ENCODE results near the gene AIPL1. TPM values are rescaled to one million over a fixed set of nuclear protein-coding genes. Genes with fewer than 3 reads are reported as not detected.

Gene AIPL1
- total RNA-seq, 3 donors from 2014 or later, result not detected

- no peak for TF ChIP-seq CTCF (IDR thresholded peaks at IDR 0.05)
- H3K36me3 ChIP-seq (ENCODE audit: low read depth), result no peaks in the 10 kb centered on the region
- intact Hi-C loops (cut with DNase I, micrococcal nuclease), result no loop called here
- H3K4me3 ChIP-seq, result no peak overlapping the region
- no peak for DNase-seq
- no peaks in the 10 kb centered on the region for H3K9me3 ChIP-seq
- H3K4me1 ChIP-seq (ENCODE audit: low read depth), result no peaks in the 10 kb centered on the region
- peak; percentile 10 for ATAC-seq
Measured at GRCh38 chr17:6393351-6393952, 41.5 kb downstream of the AIPL1 start.

- H3K36me3 ChIP-seq (ENCODE audit: low read depth), result no peaks in the 10 kb centered on the region
- H3K4me3 ChIP-seq, result no peak overlapping the region
- intact Hi-C loops (cut with DNase I, micrococcal nuclease), result no loop called here
- TF ChIP-seq CTCF (IDR thresholded peaks at IDR 0.05), result no peak
- no peaks in the 10 kb centered on the region for H3K9me3 ChIP-seq
- DNase-seq (no peak), ATAC-seq (no peak)
- H3K4me1 ChIP-seq (ENCODE audit: low read depth), result no peaks in the 10 kb centered on the region
Measured at GRCh38 chr17:6392609-6393350, 42.1 kb downstream of the AIPL1 start.

- ATAC-seq (no peak), DNase-seq (no peak)
- intact Hi-C loops (cut with DNase I, micrococcal nuclease), result no loop called here
- Histone ChIP-seq H3K4me3 (no peak overlapping the region), H3K9me3 (no peaks in the 10 kb centered on the region), H3K36me3 (ENCODE audit: low read depth) (no peaks in the 10 kb centered on the region), H3K4me1 (ENCODE audit: low read depth) (no peaks in the 10 kb centered on the region)
- TF ChIP-seq CTCF (IDR thresholded peaks at IDR 0.05), result no peak
Measured at GRCh38 chr17:6388416-6388815, 46.5 kb downstream of the AIPL1 start.

GRCh38 chr17:6387858-6388257, 47.1 kb downstream of the AIPL1 start:
- ATAC-seq, result no peak
- H3K9me3 ChIP-seq, result no peaks in the 10 kb centered on the region
- intact Hi-C loops (cut with DNase I, micrococcal nuclease), result no loop called here
- no peak overlapping the region for H3K4me3 ChIP-seq
- TF ChIP-seq CTCF (IDR thresholded peaks at IDR 0.05), result no peak
- no peaks in the 10 kb centered on the region for H3K4me1 ChIP-seq (ENCODE audit: low read depth)
- no peaks in the 10 kb centered on the region for H3K36me3 ChIP-seq (ENCODE audit: low read depth)
- no peak for DNase-seq

GRCh38 chr17:6387442-6387841, 47.5 kb downstream of the AIPL1 start:
- ATAC-seq (no peak), DNase-seq (no peak)
- no peaks in the 10 kb centered on the region for H3K4me1 ChIP-seq (ENCODE audit: low read depth)
- H3K4me3 ChIP-seq, result no peak overlapping the region
- no peaks in the 10 kb centered on the region for H3K36me3 ChIP-seq (ENCODE audit: low read depth)
- intact Hi-C loops (cut with DNase I, micrococcal nuclease), result no loop called here
- TF ChIP-seq CTCF (IDR thresholded peaks at IDR 0.05), result no peak
- H3K9me3 ChIP-seq, result no peaks in the 10 kb centered on the region
